ENCODE measurements around the gene GARRE1.
A peak's percentile ranks its signal among the peaks of the same experiment; 100 is the strongest.

The GARRE1 gene

DNA sequence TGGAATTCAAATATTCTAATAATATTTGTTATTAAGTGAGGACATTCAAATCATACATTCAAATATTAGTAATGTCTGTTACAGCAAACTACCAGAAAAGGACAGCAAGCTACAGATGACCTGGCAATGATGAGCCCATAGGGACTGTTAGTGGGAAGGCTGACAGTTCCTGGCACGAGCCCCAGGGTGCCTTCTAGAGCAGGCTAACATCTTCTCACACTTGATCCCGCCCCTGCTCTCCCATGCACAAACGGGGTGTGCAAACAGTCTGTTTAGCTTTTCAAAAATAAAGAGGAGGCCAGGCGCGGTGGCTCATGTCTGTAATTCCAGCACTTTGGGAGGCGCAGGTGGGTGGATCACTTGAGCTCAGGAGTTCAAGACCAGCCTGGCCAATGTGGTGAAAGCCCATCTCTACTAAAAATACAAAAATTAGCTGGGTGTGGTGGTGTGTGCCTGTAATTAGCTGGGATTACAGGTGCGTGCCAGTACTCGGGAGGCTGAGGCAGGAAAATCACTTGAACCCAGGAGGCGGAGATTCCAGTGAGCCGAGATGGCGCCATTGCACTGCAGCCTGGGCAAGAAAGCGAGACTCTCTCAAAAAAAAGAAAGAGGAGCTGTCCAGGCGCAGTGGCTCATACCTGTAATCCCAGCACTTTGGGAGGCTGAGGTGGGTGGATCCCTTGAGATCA, 9.6 kb upstream of the GARRE1 start:
- TF ChIP-seq, protein P1, sequence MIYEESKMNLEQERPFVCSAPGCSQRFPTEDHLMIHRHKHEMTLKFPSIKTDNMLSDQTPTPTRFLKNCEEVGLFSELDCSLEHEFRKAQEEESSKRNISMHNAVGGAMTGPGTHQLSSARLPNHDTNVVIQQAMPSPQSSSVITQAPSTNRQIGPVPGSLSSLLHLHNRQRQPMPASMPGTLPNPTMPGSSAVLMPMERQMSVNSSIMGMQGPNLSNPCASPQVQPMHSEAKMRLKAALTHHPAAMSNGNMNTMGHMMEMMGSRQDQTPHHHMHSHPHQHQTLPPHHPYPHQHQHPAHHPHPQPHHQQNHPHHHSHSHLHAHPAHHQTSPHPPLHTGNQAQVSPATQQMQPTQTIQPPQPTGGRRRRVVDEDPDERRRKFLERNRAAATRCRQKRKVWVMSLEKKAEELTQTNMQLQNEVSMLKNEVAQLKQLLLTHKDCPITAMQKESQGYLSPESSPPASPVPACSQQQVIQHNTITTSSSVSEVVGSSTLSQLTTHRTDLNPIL (CRISPR knock-in tag; IDR thresholded peaks at IDR 0.05; ENCODE audit: low read depth) = no peak
- TF ChIP-seq TCF4 (CRISPR knock-in tag; IDR thresholded peaks at IDR 0.05; ENCODE audit: borderline replicate concordance) (no peak), CSRNP3 (CRISPR knock-in tag; IDR thresholded peaks at IDR 0.05) (no peak), GLIS3 (CRISPR knock-in tag; IDR thresholded peaks at IDR 0.05) (no peak), ZNF70 (CRISPR knock-in tag; IDR thresholded peaks at IDR 0.05) (no peak), PPARA (CRISPR knock-in tag; IDR thresholded peaks at IDR 0.05; ENCODE audit: borderline replicate concordance) (no peak), ISL1 (CRISPR knock-in tag; IDR thresholded peaks at IDR 0.05) (no peak), ZNF8 (CRISPR knock-in tag; IDR thresholded peaks at IDR 0.05) (no peak), RARB (CRISPR knock-in tag; IDR thresholded peaks at IDR 0.05) (no peak), CSDC2 (CRISPR knock-in tag; IDR thresholded peaks at IDR 0.05) (no peak)
- TF ChIP-seq, protein P2, sequence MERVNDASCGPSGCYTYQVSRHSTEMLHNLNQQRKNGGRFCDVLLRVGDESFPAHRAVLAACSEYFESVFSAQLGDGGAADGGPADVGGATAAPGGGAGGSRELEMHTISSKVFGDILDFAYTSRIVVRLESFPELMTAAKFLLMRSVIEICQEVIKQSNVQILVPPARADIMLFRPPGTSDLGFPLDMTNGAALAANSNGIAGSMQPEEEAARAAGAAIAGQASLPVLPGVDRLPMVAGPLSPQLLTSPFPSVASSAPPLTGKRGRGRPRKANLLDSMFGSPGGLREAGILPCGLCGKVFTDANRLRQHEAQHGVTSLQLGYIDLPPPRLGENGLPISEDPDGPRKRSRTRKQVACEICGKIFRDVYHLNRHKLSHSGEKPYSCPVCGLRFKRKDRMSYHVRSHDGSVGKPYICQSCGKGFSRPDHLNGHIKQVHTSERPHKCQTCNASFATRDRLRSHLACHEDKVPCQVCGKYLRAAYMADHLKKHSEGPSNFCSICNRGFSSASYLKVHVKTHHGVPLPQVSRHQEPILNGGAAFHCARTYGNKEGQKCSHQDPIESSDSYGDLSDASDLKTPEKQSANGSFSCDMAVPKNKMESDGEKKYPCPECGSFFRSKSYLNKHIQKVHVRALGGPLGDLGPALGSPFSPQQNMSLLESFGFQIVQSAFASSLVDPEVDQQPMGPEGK (CRISPR knock-in tag; IDR thresholded peaks at IDR 0.05; ENCODE audit: borderline replicate concordance) = no peak
- ATAC-seq = peak; percentile 59

GRCh38 chr19:34246340-34246739, 8.0 kb upstream of the GARRE1 start:
- ATAC-seq = no peak
- no peak for TF ChIP-seq OSR1 (CRISPR knock-in tag; IDR thresholded peaks at IDR 0.05)
- no peak for TF ChIP-seq ARNTL (CRISPR knock-in tag; IDR thresholded peaks at IDR 0.05; ENCODE audit: borderline replicate concordance, low read depth)
- TF ChIP-seq ZNF565 (CRISPR knock-in tag; conservative IDR thresholded peaks at IDR 0.05; ENCODE audit: low read depth) = no peak
- no peak for TF ChIP-seq ZC3H10 (CRISPR knock-in tag; IDR thresholded peaks at IDR 0.05)
- TF ChIP-seq ZNF8 (CRISPR knock-in tag; IDR thresholded peaks at IDR 0.05) = no peak
- TF ChIP-seq CSRNP3 (CRISPR knock-in tag; IDR thresholded peaks at IDR 0.05) = no peak
- TF ChIP-seq ZFP3 (CRISPR knock-in tag; IDR thresholded peaks at IDR 0.05) = no peak
- TF ChIP-seq ISL1 (CRISPR knock-in tag; IDR thresholded peaks at IDR 0.05) = no peak
- no peak for TF ChIP-seq ZFP30 (CRISPR knock-in tag; IDR thresholded peaks at IDR 0.05)
- no peak for TF ChIP-seq RARB (CRISPR knock-in tag; IDR thresholded peaks at IDR 0.05)
- TF ChIP-seq CSDC2 (CRISPR knock-in tag; IDR thresholded peaks at IDR 0.05) = no peak
- TF ChIP-seq, protein P3, sequence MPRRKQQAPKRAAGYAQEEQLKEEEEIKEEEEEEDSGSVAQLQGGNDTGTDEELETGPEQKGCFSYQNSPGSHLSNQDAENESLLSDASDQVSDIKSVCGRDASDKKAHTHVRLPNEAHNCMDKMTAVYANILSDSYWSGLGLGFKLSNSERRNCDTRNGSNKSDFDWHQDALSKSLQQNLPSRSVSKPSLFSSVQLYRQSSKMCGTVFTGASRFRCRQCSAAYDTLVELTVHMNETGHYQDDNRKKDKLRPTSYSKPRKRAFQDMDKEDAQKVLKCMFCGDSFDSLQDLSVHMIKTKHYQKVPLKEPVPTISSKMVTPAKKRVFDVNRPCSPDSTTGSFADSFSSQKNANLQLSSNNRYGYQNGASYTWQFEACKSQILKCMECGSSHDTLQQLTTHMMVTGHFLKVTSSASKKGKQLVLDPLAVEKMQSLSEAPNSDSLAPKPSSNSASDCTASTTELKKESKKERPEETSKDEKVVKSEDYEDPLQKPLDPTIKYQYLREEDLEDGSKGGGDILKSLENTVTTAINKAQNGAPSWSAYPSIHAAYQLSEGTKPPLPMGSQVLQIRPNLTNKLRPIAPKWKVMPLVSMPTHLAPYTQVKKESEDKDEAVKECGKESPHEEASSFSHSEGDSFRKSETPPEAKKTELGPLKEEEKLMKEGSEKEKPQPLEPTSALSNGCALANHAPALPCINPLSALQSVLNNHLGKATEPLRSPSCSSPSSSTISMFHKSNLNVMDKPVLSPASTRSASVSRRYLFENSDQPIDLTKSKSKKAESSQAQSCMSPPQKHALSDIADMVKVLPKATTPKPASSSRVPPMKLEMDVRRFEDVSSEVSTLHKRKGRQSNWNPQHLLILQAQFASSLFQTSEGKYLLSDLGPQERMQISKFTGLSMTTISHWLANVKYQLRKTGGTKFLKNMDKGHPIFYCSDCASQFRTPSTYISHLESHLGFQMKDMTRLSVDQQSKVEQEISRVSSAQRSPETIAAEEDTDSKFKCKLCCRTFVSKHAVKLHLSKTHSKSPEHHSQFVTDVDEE (CRISPR knock-in tag; IDR thresholded peaks at IDR 0.05) = no peak
- TF ChIP-seq TOX (CRISPR knock-in tag; IDR thresholded peaks at IDR 0.05; ENCODE audit: borderline replicate concordance) = no peak
- TF ChIP-seq ESRRG (CRISPR knock-in tag; IDR thresholded peaks at IDR 0.05) = no peak
- TF ChIP-seq SNAI2 (CRISPR knock-in tag; IDR thresholded peaks at IDR 0.05) = no peak
- TF ChIP-seq, protein P4, sequence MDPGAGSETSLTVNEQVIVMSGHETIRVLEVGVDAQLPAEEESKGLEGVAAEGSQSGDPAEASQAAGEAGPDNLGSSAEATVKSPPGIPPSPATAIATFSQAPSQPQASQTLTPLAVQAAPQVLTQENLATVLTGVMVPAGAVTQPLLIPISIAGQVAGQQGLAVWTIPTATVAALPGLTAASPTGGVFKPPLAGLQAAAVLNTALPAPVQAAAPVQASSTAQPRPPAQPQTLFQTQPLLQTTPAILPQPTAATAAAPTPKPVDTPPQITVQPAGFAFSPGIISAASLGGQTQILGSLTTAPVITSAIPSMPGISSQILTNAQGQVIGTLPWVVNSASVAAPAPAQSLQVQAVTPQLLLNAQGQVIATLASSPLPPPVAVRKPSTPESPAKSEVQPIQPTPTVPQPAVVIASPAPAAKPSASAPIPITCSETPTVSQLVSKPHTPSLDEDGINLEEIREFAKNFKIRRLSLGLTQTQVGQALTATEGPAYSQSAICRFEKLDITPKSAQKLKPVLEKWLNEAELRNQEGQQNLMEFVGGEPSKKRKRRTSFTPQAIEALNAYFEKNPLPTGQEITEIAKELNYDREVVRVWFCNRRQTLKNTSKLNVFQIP (CRISPR knock-in tag; IDR thresholded peaks at IDR 0.05; ENCODE audit: borderline replicate concordance, low read depth) = no peak
- TF ChIP-seq TCF4 (CRISPR knock-in tag; IDR thresholded peaks at IDR 0.05; ENCODE audit: borderline replicate concordance) = no peak
- TF ChIP-seq, protein P2 (CRISPR knock-in tag; IDR thresholded peaks at IDR 0.05; ENCODE audit: borderline replicate concordance) = no peak
- no peak for TF ChIP-seq ZNF70 (CRISPR knock-in tag; IDR thresholded peaks at IDR 0.05)
- no peak for TF ChIP-seq PPARA (CRISPR knock-in tag; IDR thresholded peaks at IDR 0.05; ENCODE audit: borderline replicate concordance)

Measured in SK-N-SH treated with all-trans-retinoic acid at 6 μM for 48 hours (cell line).